Measurements from ENCODE around the gene MACO1. TPM values are rescaled to one million over a fixed set of nuclear protein-coding genes. Genes with fewer than 3 reads are reported as not detected.
A peak's percentile ranks its signal among the peaks of the same experiment; 100 is the strongest.

Gene MACO1
- total RNA-seq, 2 experiments from 2014 or later = 24.1 to 24.9 TPM

GRCh38 chr1:25502957-25503356, 72.3 kb downstream of the MACO1 start:
- intact Hi-C loops (cut with DNase I, micrococcal nuclease) = loop anchor here in 1 of 2 experiments (1.0 to 10.0 kb wide), 2 partner anchors 18 to 62 kb away; no protein-coding TSS in a partner anchor
- DNase-seq = no peak

GRCh38 chr1:25503551-25504426, 73.1 kb downstream of the MACO1 start:
- Histone ChIP-seq H3K4me1 (ENCODE audit: insufficient read depth, low read length) (peaks cover 27% of the 10 kb centered on the region), H3K27ac (ENCODE audit: low read depth in 1 of 2, low read length in 2 of 2) (no peak overlapping the region), H3K9me3 (ENCODE audit: control insufficient read depth in 1 of 2, insufficient read depth in 1 of 2, low read length in 2 of 2) (no peaks in the 10 kb centered on the region), H3K27me3 (ENCODE audit: control insufficient read depth in 1 of 2, insufficient read depth in 2 of 2, low read length in 2 of 2) (no peaks in the 10 kb centered on the region), H3K36me3 (ENCODE audit: insufficient read depth, low read length) (peaks cover 10% of the 10 kb centered on the region), H3K4me3 (ENCODE audit: low read length) (no peak overlapping the region)
- DNase-seq (peak; percentile 66 to 84 (median 76)), ATAC-seq (ENCODE audit: poor library complexity) (peak; percentile 96)
- intact Hi-C loops (cut with DNase I, micrococcal nuclease) = loop anchor here in 1 of 2 experiments (1.0 to 10.0 kb wide), 3 partner anchors 18 to 308 kb away; no protein-coding TSS in a partner anchor
- POLR2A ChIA-PET = interaction anchor here (0.7 to 4.8 kb wide), 8 partner anchors 13 to 316 kb away, joined by 3 to 34 read pairs (median 6); partner anchors contain the start of gene MTFR1L
- Mint-ChIP-seq H3K27ac (peak overlapping the region; percentile 84), H3K4me1 (ENCODE audit: low read depth) (peaks cover 34% of the 10 kb centered on the region), H3K9me3 (no peaks in the 10 kb centered on the region), H3K4me3 (no peak overlapping the region), H3K36me3 (ENCODE audit: low read depth) (peaks cover 40% of the 10 kb centered on the region), H3K27me3 (no peaks in the 10 kb centered on the region)
- TF ChIP-seq CTCF (IDR thresholded peaks at IDR 0.05) = peak; percentile 86
- CTCF ChIA-PET = interaction anchor here (0.6 to 1.9 kb wide), 11 partner anchors 16 to 317 kb away, joined by 3 to 15 read pairs (median 4); no protein-coding TSS in a partner anchor

More at GRCh38 chr1:25502957-25503356, 72.3 kb downstream of the MACO1 start:
- H3K36me3 ChIP-seq (ENCODE audit: insufficient read depth, low read length) = peaks cover 17% of the 10 kb centered on the region
- ChIA-PET CTCF (interaction anchor here (0.9 to 2.1 kb wide), 3 partner anchors 18 to 252 kb away, joined by 3 to 8 read pairs (median 4); no protein-coding TSS in a partner anchor), POLR2A (interaction anchor here (4.8 kb wide), 1 partner anchor 63 kb away, joined by 29 read pairs; no protein-coding TSS in a partner anchor)
- Mint-ChIP-seq H3K36me3 (ENCODE audit: low read depth) (peaks cover 48% of the 10 kb centered on the region), H3K9me3 (no peaks in the 10 kb centered on the region), H3K27ac (peak overlapping the region; percentile 55), H3K4me1 (ENCODE audit: low read depth) (peaks cover 34% of the 10 kb centered on the region), H3K4me3 (no peak overlapping the region), H3K27me3 (no peaks in the 10 kb centered on the region)
- peaks cover 27% of the 10 kb centered on the region for H3K4me1 ChIP-seq (ENCODE audit: insufficient read depth, low read length)
- H3K27me3 ChIP-seq (ENCODE audit: control insufficient read depth in 1 of 2, insufficient read depth in 2 of 2, low read length in 2 of 2) = no peaks in the 10 kb centered on the region
- H3K4me3 ChIP-seq (ENCODE audit: low read length) = no peak overlapping the region
- no peaks in the 10 kb centered on the region for H3K9me3 ChIP-seq (ENCODE audit: control insufficient read depth in 1 of 2, insufficient read depth in 1 of 2, low read length in 2 of 2)
- H3K27ac ChIP-seq (ENCODE audit: low read depth in 1 of 2, low read length in 2 of 2) = no peak overlapping the region
- no peak for TF ChIP-seq CTCF (IDR thresholded peaks at IDR 0.05)
- no peak for ATAC-seq (ENCODE audit: poor library complexity)

GRCh38 chr1:25504706-25505595, 74.3 kb downstream of the MACO1 start:
- H3K36me3 ChIP-seq (ENCODE audit: insufficient read depth, low read length) = peaks cover 7% of the 10 kb centered on the region
- Mint-ChIP-seq H3K27ac (peak overlapping the region; percentile 84), H3K9me3 (no peaks in the 10 kb centered on the region), H3K27me3 (no peaks in the 10 kb centered on the region), H3K4me3 (no peak overlapping the region), H3K36me3 (ENCODE audit: low read depth) (peaks cover 31% of the 10 kb centered on the region), H3K4me1 (ENCODE audit: low read depth) (peaks cover 34% of the 10 kb centered on the region)
- ChIA-PET CTCF (interaction anchor here (0.6 to 1.9 kb wide), 7 partner anchors 15 to 306 kb away, joined by 3 to 15 read pairs (median 4); no protein-coding TSS in a partner anchor), POLR2A (interaction anchor here (0.9 to 4.8 kb wide), 6 partner anchors 12 to 315 kb away, joined by 3 to 34 read pairs (median 6); partner anchors contain the start of gene MTFR1L)
- H3K27me3 ChIP-seq (ENCODE audit: control insufficient read depth in 1 of 2, insufficient read depth in 2 of 2, low read length in 2 of 2) = no peaks in the 10 kb centered on the region
- H3K4me3 ChIP-seq (ENCODE audit: low read length) = no peak overlapping the region
- ATAC-seq (ENCODE audit: poor library complexity) (no peak), DNase-seq (no peak)
- H3K9me3 ChIP-seq (ENCODE audit: control insufficient read depth in 1 of 2, insufficient read depth in 1 of 2, low read length in 2 of 2) = no peaks in the 10 kb centered on the region
- TF ChIP-seq CTCF (IDR thresholded peaks at IDR 0.05) = no peak
- H3K27ac ChIP-seq (ENCODE audit: low read depth in 1 of 2, low read length in 2 of 2) = no peak overlapping the region
- H3K4me1 ChIP-seq (ENCODE audit: insufficient read depth, low read length) = peaks cover 27% of the 10 kb centered on the region
- intact Hi-C loops (cut with DNase I, micrococcal nuclease) = loop anchor here in 1 of 2 experiments (1.0 to 10.0 kb wide), 2 partner anchors 60 to 306 kb away; no protein-coding TSS in a partner anchor
